ENCODE measurements around the gene TTC7B. TPM values are rescaled to one million over a fixed set of nuclear protein-coding genes. Genes with fewer than 3 reads are reported as not detected.

TTC7B gene
- total and polyA plus RNA-seq, 2 donors (not counting 1 experiment from before 2014, with no cell fraction given) = 0.36 to 3.2 TPM

DNA sequence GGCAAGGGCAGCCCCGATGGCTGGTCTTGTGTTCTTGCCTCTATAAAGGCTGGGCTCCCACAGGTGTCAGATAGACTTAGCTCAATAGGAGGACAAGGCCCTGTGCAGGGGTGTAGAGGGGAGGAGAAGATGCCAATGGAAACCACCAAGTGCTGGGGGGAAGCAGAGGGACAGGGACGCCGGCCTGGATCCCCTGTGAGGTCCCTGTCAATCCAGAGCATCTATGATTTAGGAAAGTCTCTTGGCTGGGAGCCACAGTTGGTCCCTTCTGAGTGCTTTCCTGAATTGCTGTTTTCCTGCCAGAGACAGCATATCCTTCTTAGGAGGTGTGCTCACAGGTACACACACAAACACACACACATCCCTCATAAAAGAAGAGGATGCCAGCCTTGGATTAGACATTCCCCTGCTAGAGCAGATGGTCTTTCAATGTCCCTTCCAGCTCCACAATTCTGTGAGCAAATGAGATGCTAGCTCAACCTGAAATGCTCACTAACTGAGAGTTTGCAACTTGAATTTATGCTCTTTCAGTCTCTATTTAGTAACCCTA lies 62.7 kb downstream of the TTC7B start:
- Histone ChIP-seq H3K27ac (ENCODE audit: low read length in 2 of 2) (no peak overlapping the region), H2AFZ (ENCODE audit: insufficient read depth, low read depth, low read length, poor library complexity, severe bottlenecking) (no peak overlapping the region), H3K4me3 (ENCODE audit: control extremely low read depth in 1 of 5, extremely low read depth in 1 of 5, insufficient read depth in 1 of 5, low read depth in 2 of 5, low read length in 4 of 5) (no peak overlapping the region), H3K9ac (ENCODE audit: low read length) (no peak overlapping the region), H3K27me3 (replicated peaks in 1 of 4; ENCODE audit: control extremely low read depth in 1 of 4, control insufficient read depth in 3 of 4, insufficient read depth in 4 of 4, low read length in 3 of 4) (no peaks in the 10 kb centered on the region), H3K79me2 (ENCODE audit: control insufficient read depth, insufficient read depth, low read length) (no peaks in the 10 kb centered on the region), H3K36me3 (replicated peaks in 1 of 2; ENCODE audit: control extremely low read depth in 1 of 2, control insufficient read depth in 1 of 2, extremely low read depth in 1 of 2, insufficient read depth in 2 of 2, low read length in 1 of 2) (no peaks in the 10 kb centered on the region), H4K20me1 (ENCODE audit: control insufficient read depth, insufficient read depth, low read length, poor library complexity, severe bottlenecking) (no peaks in the 10 kb centered on the region), H3K9me3 (ENCODE audit: control extremely low read depth in 1 of 3, control insufficient read depth in 2 of 3, insufficient read depth in 1 of 3, low read length in 2 of 3) (peaks cover 0 to 9% (median 6%) of the 10 kb centered on the region in 3 donors), H3K4me2 (replicated peaks; ENCODE audit: low read depth, low read length, poor library complexity, severe bottlenecking) (no peak overlapping the region), H3K4me1 (ENCODE audit: control insufficient read depth in 2 of 2, insufficient read depth in 2 of 2, low read length in 2 of 2) (peaks cover 6 to 8% of the 10 kb centered on the region in 2 donors)
- ATAC-seq (ENCODE audit: low read depth) (no peak), DNase-seq (no peak)
- 92% methylated on average over 1 of the region's 3 CpGs for WGBS (ENCODE audit: insufficient coverage)
- TF ChIP-seq, protein P1, sequence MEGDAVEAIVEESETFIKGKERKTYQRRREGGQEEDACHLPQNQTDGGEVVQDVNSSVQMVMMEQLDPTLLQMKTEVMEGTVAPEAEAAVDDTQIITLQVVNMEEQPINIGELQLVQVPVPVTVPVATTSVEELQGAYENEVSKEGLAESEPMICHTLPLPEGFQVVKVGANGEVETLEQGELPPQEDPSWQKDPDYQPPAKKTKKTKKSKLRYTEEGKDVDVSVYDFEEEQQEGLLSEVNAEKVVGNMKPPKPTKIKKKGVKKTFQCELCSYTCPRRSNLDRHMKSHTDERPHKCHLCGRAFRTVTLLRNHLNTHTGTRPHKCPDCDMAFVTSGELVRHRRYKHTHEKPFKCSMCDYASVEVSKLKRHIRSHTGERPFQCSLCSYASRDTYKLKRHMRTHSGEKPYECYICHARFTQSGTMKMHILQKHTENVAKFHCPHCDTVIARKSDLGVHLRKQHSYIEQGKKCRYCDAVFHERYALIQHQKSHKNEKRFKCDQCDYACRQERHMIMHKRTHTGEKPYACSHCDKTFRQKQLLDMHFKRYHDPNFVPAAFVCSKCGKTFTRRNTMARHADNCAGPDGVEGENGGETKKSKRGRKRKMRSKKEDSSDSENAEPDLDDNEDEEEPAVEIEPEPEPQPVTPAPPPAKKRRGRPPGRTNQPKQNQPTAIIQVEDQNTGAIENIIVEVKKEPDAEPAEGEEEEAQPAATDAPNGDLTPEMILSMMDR (IDR thresholded peaks at IDR 0.05) = no peak
- Mint-ChIP-seq H3K27ac (no peak overlapping the region), H3K4me3 (no peak overlapping the region), H3K27me3 (peaks cover 8% of the 10 kb centered on the region), H3K9me3 (ENCODE audit: insufficient read depth) (peaks cover 4% of the 10 kb centered on the region), H3K4me1 (peaks cover 3% of the 10 kb centered on the region)
- POLR2A ChIA-PET = no interaction called here
- CTCF ChIA-PET = no interaction called here
- intact Hi-C loops (cut with micrococcal nuclease) = loop anchor here (10.0 kb wide), 1 partner anchor 311 kb away; the partner anchor contains the start of gene RPS6KA5

- Histone ChIP-seq H3K4me2 (replicated peaks; ENCODE audit: low read depth, low read length, poor library complexity, severe bottlenecking) (no peak overlapping the region), H3K27ac (ENCODE audit: low read length in 2 of 2) (no peak overlapping the region), H4K20me1 (ENCODE audit: control insufficient read depth, insufficient read depth, low read length, poor library complexity, severe bottlenecking) (no peaks in the 10 kb centered on the region), H3K4me3 (ENCODE audit: control extremely low read depth in 1 of 5, extremely low read depth in 1 of 5, insufficient read depth in 1 of 5, low read depth in 2 of 5, low read length in 4 of 5) (no peak overlapping the region), H3K9ac (ENCODE audit: low read length) (no peak overlapping the region), H3K4me1 (ENCODE audit: control insufficient read depth in 2 of 2, insufficient read depth in 2 of 2, low read length in 2 of 2) (no peaks in the 10 kb centered on the region), H2AFZ (ENCODE audit: insufficient read depth, low read depth, low read length, poor library complexity, severe bottlenecking) (no peak overlapping the region), H3K9me3 (ENCODE audit: control extremely low read depth in 1 of 3, control insufficient read depth in 2 of 3, insufficient read depth in 1 of 3, low read length in 2 of 3) (peaks cover 0 to 11% (median 11%) of the 10 kb centered on the region in 3 donors), H3K27me3 (replicated peaks in 1 of 4; ENCODE audit: control extremely low read depth in 1 of 4, control insufficient read depth in 3 of 4, insufficient read depth in 4 of 4, low read length in 3 of 4) (no peaks in the 10 kb centered on the region), H3K36me3 (replicated peaks in 1 of 2; ENCODE audit: control extremely low read depth in 1 of 2, control insufficient read depth in 1 of 2, extremely low read depth in 1 of 2, insufficient read depth in 2 of 2, low read length in 1 of 2) (no peaks in the 10 kb centered on the region), H3K79me2 (ENCODE audit: control insufficient read depth, insufficient read depth, low read length) (no peaks in the 10 kb centered on the region)
- peaks cover 9% of the 10 kb centered on the region for H3K27me3 Mint-ChIP-seq
- intact Hi-C loops (cut with micrococcal nuclease) = loop anchor here (10.0 kb wide), 1 partner anchor 314 kb away; the partner anchor contains the start of gene RPS6KA5
- TF ChIP-seq, protein P1 (IDR thresholded peaks at IDR 0.05) = no peak
- TF ChIP-seq EZH2 (IDR thresholded peaks at IDR 0.05; ENCODE audit: borderline replicate concordance, insufficient read depth, low read depth, low read length, poor library complexity, severe bottlenecking) = no peak
- no peaks in the 10 kb centered on the region for H3K4me1 Mint-ChIP-seq
- ATAC-seq (ENCODE audit: low read depth) = no peak
- peaks cover 4% of the 10 kb centered on the region for H3K9me3 Mint-ChIP-seq (ENCODE audit: insufficient read depth)
- H3K4me3 Mint-ChIP-seq = no peak overlapping the region
- POLR2A ChIA-PET = interaction anchor here (0.6 kb wide), 1 partner anchor 404 kb away, joined by 3 read pairs; no protein-coding TSS in a partner anchor
- no peak for DNase-seq
- no peak overlapping the region for H3K27ac Mint-ChIP-seq
- WGBS (ENCODE audit: insufficient coverage) = no CpG with 5 or more reads among the region's 1 CpG
- CTCF ChIA-PET = no interaction called here
Observed at GRCh38 chr14:90750701-90751100, 65.5 kb downstream of the TTC7B start.
